OCI-LY3 (cell line): ENCODE data around the gene NINJ1.
"Not testable (repeated sequence)": the region's sequence is repeated elsewhere in the genome, so short reads cannot be mapped to it uniquely, and the experiment has no call there.

ENCODE experiments used
- H2AFZ ChIP-seq: fragments of 200-600, 300-600 bp; shearing (Covaris generic); 2 replicates; pipeline ENCODE4 v1.6.0; 2014; ENCODE audit warnings: antibody characterized with exemption, low read depth, low read length
- H3K27ac ChIP-seq: fragments of 200-600, 300-600 bp; sonication (generic); 2 replicates; pipeline ENCODE4 v1.5.1; 2014; ENCODE audit warnings: mild to moderate bottlenecking, low read length, moderate library complexity, mixed read lengths
- H3K27me3 ChIP-seq: fragments of 200-600, 300-600 bp; sonication (generic); 2 replicates; pipeline ENCODE4 v1.6.1; 2014; ENCODE audit warnings: low read depth, low read length, mixed read lengths
- H3K36me3 ChIP-seq: fragments of 200-600, 300-600 bp; sonication (generic); replicated peaks from 2 replicates; pipeline ENCODE3; 2014; ENCODE audit warnings: low read depth, low read length, mixed read lengths
- H3K4me1 ChIP-seq: fragments of 300-600, 200-600 bp; sonication (generic); 2 replicates; pipeline ENCODE4 v1.6.1; 2014; ENCODE audit warnings: low read length, mixed read lengths
- H3K4me2 ChIP-seq: fragments of 200-600, 300-600 bp; sonication (generic); 2 replicates; pipeline ENCODE4 v1.6.1; 2014; ENCODE audit warnings: low read length, mixed read lengths
- H3K4me3 ChIP-seq: fragments of 300-600, 200-600 bp; sonication (generic); 2 replicates; pipeline ENCODE4 v1.5.1; 2014; ENCODE audit warnings: antibody characterized with exemption, mild to moderate bottlenecking, low read length, moderate library complexity
- H3K79me2 ChIP-seq: fragments of 300-600, 200-600 bp; shearing (Covaris generic); 2 replicates; pipeline ENCODE4 v1.6.1; 2014; ENCODE audit warnings: mild to moderate bottlenecking, low read length, mixed read lengths
- H3K9ac ChIP-seq: fragments of 300-600, 200-600 bp; shearing (Covaris generic); 2 replicates; pipeline ENCODE4 v1.6.0; 2014; ENCODE audit warnings: mild to moderate bottlenecking, low read length, moderate library complexity
- H3K9me3 ChIP-seq: fragments of 200-600, 300-600 bp; shearing (Covaris generic); 2 replicates; pipeline ENCODE4 v1.6.1; 2014; ENCODE audit warnings: low read length, mixed read lengths; ENCODE audit not compliant: insufficient read depth
- H4K20me1 ChIP-seq: fragments of 200-600, 300-600 bp; sonication (generic); 2 replicates; pipeline ENCODE4 v1.6.1; 2016; ENCODE audit warnings: low read length, mixed read lengths; ENCODE audit not compliant: insufficient read depth
- EZH2phosphoT487 ChIP-seq: fragments of 200-600 bp; shearing (Covaris generic); IDR thresholded peaks from 2 replicates; pipeline ENCODE4 v1.6.1; 2018; ENCODE audit warnings: antibody characterized with exemption, mixed run types, low read depth
- TF ChIP-seq, protein P1 (sequence below): fragments of 200-600, 300-600 bp; sonication (generic); IDR thresholded peaks from 2 replicates; pipeline ENCODE4 v1.5.1; 2014; ENCODE audit warnings: antibody characterized with exemption, low read length, low read depth

Gene NINJ1

GRCh38 chr9:93151097-93151784 is 17.2 kb upstream of the NINJ1 start:
- TF ChIP-seq, protein P1, sequence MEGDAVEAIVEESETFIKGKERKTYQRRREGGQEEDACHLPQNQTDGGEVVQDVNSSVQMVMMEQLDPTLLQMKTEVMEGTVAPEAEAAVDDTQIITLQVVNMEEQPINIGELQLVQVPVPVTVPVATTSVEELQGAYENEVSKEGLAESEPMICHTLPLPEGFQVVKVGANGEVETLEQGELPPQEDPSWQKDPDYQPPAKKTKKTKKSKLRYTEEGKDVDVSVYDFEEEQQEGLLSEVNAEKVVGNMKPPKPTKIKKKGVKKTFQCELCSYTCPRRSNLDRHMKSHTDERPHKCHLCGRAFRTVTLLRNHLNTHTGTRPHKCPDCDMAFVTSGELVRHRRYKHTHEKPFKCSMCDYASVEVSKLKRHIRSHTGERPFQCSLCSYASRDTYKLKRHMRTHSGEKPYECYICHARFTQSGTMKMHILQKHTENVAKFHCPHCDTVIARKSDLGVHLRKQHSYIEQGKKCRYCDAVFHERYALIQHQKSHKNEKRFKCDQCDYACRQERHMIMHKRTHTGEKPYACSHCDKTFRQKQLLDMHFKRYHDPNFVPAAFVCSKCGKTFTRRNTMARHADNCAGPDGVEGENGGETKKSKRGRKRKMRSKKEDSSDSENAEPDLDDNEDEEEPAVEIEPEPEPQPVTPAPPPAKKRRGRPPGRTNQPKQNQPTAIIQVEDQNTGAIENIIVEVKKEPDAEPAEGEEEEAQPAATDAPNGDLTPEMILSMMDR, result no peak
- no peak for TF ChIP-seq EZH2phosphoT487
- Histone ChIP-seq H3K36me3 (peaks cover 13% of the 10 kb centered on the region), H3K9me3 (peaks cover 14% of the 10 kb centered on the region), H4K20me1 (no peaks in the 10 kb centered on the region), H3K27ac (no peak overlapping the region), H3K79me2 (no peaks in the 10 kb centered on the region), H3K4me3 (no peak overlapping the region), H2AFZ (no peak overlapping the region), H3K4me2 (no peak overlapping the region), H3K9ac (no peak overlapping the region), H3K4me1 (peaks cover 29% of the 10 kb centered on the region), H3K27me3 (peaks cover 3% of the 10 kb centered on the region; the same call in 1 of the 2 replicates)

- TF ChIP-seq EZH2phosphoT487, result no peak
- TF ChIP-seq, protein P1, result no peak
These were observed 15.3 kb upstream of the NINJ1 start for GRCh38 chr9:93149361-93149760.

GRCh38 chr9:93148721-93149120 is 14.7 kb upstream of the NINJ1 start:
- Histone ChIP-seq H3K36me3 (peaks cover 15% of the 10 kb centered on the region), H3K4me2 (no peak overlapping the region), H3K4me3 (no peak overlapping the region), H3K27ac (no peak overlapping the region), H2AFZ (no peak overlapping the region), H3K9me3 (peaks cover 18% of the 10 kb centered on the region), H4K20me1 (no peaks in the 10 kb centered on the region), H3K27me3 (peaks cover 3% of the 10 kb centered on the region; the same call in 1 of the 2 replicates), H3K79me2 (no peaks in the 10 kb centered on the region), H3K9ac (no peak overlapping the region), H3K4me1 (peaks cover 24% of the 10 kb centered on the region)
- TF ChIP-seq, protein P1, result no peak
- no peak for TF ChIP-seq EZH2phosphoT487

More at GRCh38 chr9:93149361-93149760, 15.3 kb upstream of the NINJ1 start:
- H3K9me3 ChIP-seq, result peaks cover 18% of the 10 kb centered on the region
- H3K27me3 ChIP-seq, result peaks cover 3% of the 10 kb centered on the region; the same call in 1 of the 2 replicates
- H3K27ac ChIP-seq, result no peak overlapping the region
- H4K20me1 ChIP-seq, result no peaks in the 10 kb centered on the region
- H3K79me2 ChIP-seq, result no peaks in the 10 kb centered on the region
- no peak overlapping the region for H2AFZ ChIP-seq
- peaks cover 24% of the 10 kb centered on the region for H3K4me1 ChIP-seq
- H3K36me3 ChIP-seq, result peaks cover 15% of the 10 kb centered on the region
- H3K4me3 ChIP-seq, result no peak overlapping the region
- no peak overlapping the region for H3K9ac ChIP-seq
- H3K4me2 ChIP-seq, result peak overlapping the region; percentile 19; the same call in 1 of the 2 replicates

DNA sequence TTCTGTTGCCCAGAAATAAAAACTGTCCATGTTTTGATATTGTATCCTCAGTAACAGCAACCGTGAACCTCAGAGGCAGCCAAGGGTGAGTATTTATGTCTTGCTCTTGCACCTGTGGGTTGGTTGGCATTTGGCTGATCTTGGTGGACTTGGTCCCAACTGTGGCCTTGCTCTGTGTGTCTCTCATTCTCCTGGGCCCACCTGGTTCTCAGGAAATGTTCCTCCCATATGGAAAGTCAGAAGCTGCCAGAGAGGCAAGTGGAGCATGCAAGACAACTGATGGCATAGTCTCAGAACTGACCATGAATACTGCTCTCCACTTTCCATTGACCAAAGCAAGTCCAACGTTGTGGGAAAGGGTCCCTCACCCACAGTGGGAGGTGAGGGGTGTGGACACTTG is 13.6 kb upstream of the NINJ1 start:
- H2AFZ ChIP-seq, result no peak overlapping the region
- peaks cover under 1% of the 10 kb centered on the region; the same call in 1 of the 2 replicates for H3K27me3 ChIP-seq
- no peak overlapping the region for H3K4me3 ChIP-seq
- H3K4me1 ChIP-seq, result peaks cover 24% of the 10 kb centered on the region
- H3K9ac ChIP-seq, result no peak overlapping the region
- peaks cover 18% of the 10 kb centered on the region for H3K9me3 ChIP-seq
- no peaks in the 10 kb centered on the region for H3K79me2 ChIP-seq
- H4K20me1 ChIP-seq, result no peaks in the 10 kb centered on the region
- TF ChIP-seq EZH2phosphoT487, result no peak
- TF ChIP-seq, protein P1, result no peak
- H3K36me3 ChIP-seq, result peaks cover 15% of the 10 kb centered on the region
- H3K27ac ChIP-seq, result no peak overlapping the region
- H3K4me2 ChIP-seq, result no peak overlapping the region

DNA sequence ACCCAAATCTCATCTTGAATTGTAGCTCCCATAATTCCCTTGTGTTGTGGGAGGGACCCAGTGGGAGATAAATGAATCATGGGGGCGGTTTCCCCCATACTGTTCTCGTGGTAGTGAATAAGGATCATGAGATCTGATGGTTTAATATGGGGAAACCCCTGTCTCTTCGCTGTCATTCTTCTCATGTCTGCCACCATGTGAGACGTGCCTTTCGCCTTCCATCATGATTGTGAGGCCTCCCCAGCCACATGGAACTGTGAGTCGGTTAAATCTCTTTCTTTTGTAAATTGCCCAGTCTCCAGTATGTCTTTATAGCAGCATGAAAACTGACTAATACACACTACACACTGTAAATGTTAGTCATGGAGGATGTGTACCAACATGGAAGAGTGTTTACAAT is 12.6 kb upstream of the NINJ1 start:
- H3K4me2 ChIP-seq, result peak overlapping the region; percentile 20; the same call in 1 of the 2 replicates
- peak overlapping the region; percentile 14; the same call in 1 of the 2 replicates for H3K4me3 ChIP-seq
- peaks cover 24% of the 10 kb centered on the region for H3K4me1 ChIP-seq
- H2AFZ ChIP-seq, result peak overlapping the region; percentile 22; the same call in 1 of the 2 replicates
- H3K9ac ChIP-seq, H3K79me2 ChIP-seq, H4K20me1 ChIP-seq, H3K27ac ChIP-seq, H3K27me3 ChIP-seq: not testable (repeated sequence)
- H3K36me3 ChIP-seq, result peaks cover 15% of the 10 kb centered on the region
- H3K9me3 ChIP-seq, result peaks cover 18% of the 10 kb centered on the region
